K562 (cell line): ENCODE data around the gene DDIT3. TPM values are rescaled to one million over a fixed set of nuclear protein-coding genes. Genes with fewer than 3 reads are reported as not detected.
A peak's percentile ranks its signal among the peaks of the same experiment; 100 is the strongest.

Source experiments
- ADNP ChIP-seq: fragments of 200-800 bp; sonication (Bioruptor generic); IDR thresholded peaks from 2 replicates; pipeline ENCODE4 v1.6.1; 2016; ENCODE audit warnings: missing genetic modification characterization, missing compliant biosample characterization
- CEBPB ChIP-seq: fragments of 450-650 bp; IDR thresholded peaks from 2 replicates; pipeline ENCODE4 v1.6.1; 2016; ENCODE audit warnings: missing genetic modification characterization, missing compliant biosample characterization
- FOXP4 ChIP-seq: sonication (generic); formaldehyde crosslinking; IDR thresholded peaks from 2 replicates; pipeline ENCODE4 v1.8.0; 2022; ENCODE audit warnings: mild to moderate bottlenecking, missing genetic modification reagents, borderline replicate concordance
- GTF2F1 ChIP-seq: IDR thresholded peaks from 2 replicates; pipeline ENCODE4 v1.6.1; 2011; ENCODE audit warnings: low read depth, low read length, improper control_type of control experiment
- KHSRP ChIP-seq: fragments of 450-650 bp; IDR thresholded peaks from 2 replicates; pipeline ENCODE4 v1.6.1; 2017
- MCM3 ChIP-seq: fragments of 450-650 bp; IDR thresholded peaks from 2 replicates; pipeline ENCODE4 v1.6.1; 2016
- MCM7 ChIP-seq, 2 experiments: fragments of 450-650 bp; IDR thresholded peaks; 2 replicates each; pipeline ENCODE4 v1.6.1; 2016 to 2018
- NR2F6 ChIP-seq: fragments of 450-650 bp; formaldehyde crosslinking; IDR thresholded peaks from 2 replicates; pipeline ENCODE4 v1.4.0; 2020; ENCODE audit warnings: mild to moderate bottlenecking
- PCBP2 ChIP-seq: fragments of 200-400 bp; formaldehyde crosslinking; IDR thresholded peaks from 2 replicates; pipeline ENCODE4 v1.6.1; 2018; ENCODE audit warnings: low read length, low read depth, mild to moderate bottlenecking, moderate library complexity; ENCODE audit not compliant: poor library complexity, severe bottlenecking
- POLR2G ChIP-seq: fragments of 200-400 bp; formaldehyde crosslinking; IDR thresholded peaks from 2 replicates; pipeline ENCODE4 v1.6.1; 2017; ENCODE audit warnings: low read depth, mild to moderate bottlenecking, antibody characterized with exemption, low read length, moderate library complexity
- POLR3A ChIP-seq: IDR thresholded peaks from 2 replicates; pipeline ENCODE4 v1.6.1; 2011; ENCODE audit warnings: borderline replicate concordance, mild to moderate bottlenecking, moderate library complexity; ENCODE audit not compliant: insufficient read length, insufficient read depth; ENCODE audit errors: extremely low read depth
- PRMT5 ChIP-seq: sonication (generic); formaldehyde crosslinking; IDR thresholded peaks from 2 replicates; pipeline ENCODE4 v1.5.0; 2020; ENCODE audit warnings: missing genetic modification reagents
- SAP30 ChIP-seq: fragments of 200-600 bp; sonication (generic); IDR thresholded peaks from 2 replicates; pipeline ENCODE4 v1.6.1; 2012; ENCODE audit warnings: borderline replicate concordance, low read depth, mild to moderate bottlenecking, moderate library complexity, low read length, control low read depth, inconsistent platforms; ENCODE audit not compliant: insufficient read depth, poor library complexity, severe bottlenecking
- SIX5 ChIP-seq, 2 experiments: IDR thresholded peaks; 2 replicates each; pipeline ENCODE4 v1.6.1; 2011; ENCODE audit warnings: low read length in 2 of 2, borderline replicate concordance in 1 of 2, low read depth in 1 of 2, mild to moderate bottlenecking in 1 of 2, moderate library complexity in 1 of 2; ENCODE audit not compliant: insufficient read depth in 1 of 2
- TCF3 ChIP-seq: sonication (generic); formaldehyde crosslinking; IDR thresholded peaks from 2 replicates; pipeline ENCODE4 v1.4.0; 2020; ENCODE audit warnings: mild to moderate bottlenecking, missing genetic modification reagents
- ZBTB7A ChIP-seq: IDR thresholded peaks from 2 replicates; pipeline ENCODE4 v1.6.1; 2011; ENCODE audit warnings: low read depth, mild to moderate bottlenecking, low read length, moderate library complexity, borderline replicate concordance; ENCODE audit not compliant: control insufficient read depth
- ZNF507 ChIP-seq: conservative IDR thresholded peaks from 2 replicates; pipeline ENCODE4 v1.6.1; 2017; ENCODE audit warnings: missing genetic modification characterization, missing compliant biosample characterization
- polyA plus RNA-seq, 8 experiments: library from polyadenylated mRNA; depleted of rRNA in 4 of 8; stranded (reverse) in 5 of 8; unstranded in 3 of 8; fragments of >200 nt; fragmentation: Nextera tagmentation in 2 of 8; fragmentation: Illumina TruSeq in 1 of 8; extraction: Ambion mirVana in 2 of 8; extraction: Trizol in 1 of 8; gene quantifications; 2 replicates each; pipeline versions ENCODE4 v1.2.1 to v1.2.3, GENCODE V29; 2011 to 2014; ENCODE audit warnings: inconsistent platforms in 1 of 8, missing spikeins in 1 of 8
- total RNA-seq, 7 experiments: library from RNA; depleted of rRNA in 6 of 7; stranded (reverse); fragments of >200 nt in 6 of 7; fragmentation: Illumina TruSeq in 2 of 7; extraction: Trizol in 2 of 7; gene quantifications; 2 replicates each; pipeline versions ENCODE4 v1.2.1 to v1.2.3, GENCODE V29; 2011 to 2021; ENCODE audit warnings: low replicate concordance in 1 of 7
- TF ChIP-seq, protein P1 (sequence below), 2 experiments: fragments of 450-650 bp; IDR thresholded peaks; 2 replicates each; pipeline ENCODE4 v1.6.1; 2016; ENCODE audit warnings: mild to moderate bottlenecking in 2 of 2, borderline replicate concordance in 1 of 2, low read depth in 1 of 2, moderate library complexity in 1 of 2

The DDIT3 gene
- total and polyA plus RNA-seq, 9 of the 15 experiments (the other 6 are each of a cell fraction or from before 2014, with no cell fraction given): 59.1 to 272 (median 89.9) TPM

DNA sequence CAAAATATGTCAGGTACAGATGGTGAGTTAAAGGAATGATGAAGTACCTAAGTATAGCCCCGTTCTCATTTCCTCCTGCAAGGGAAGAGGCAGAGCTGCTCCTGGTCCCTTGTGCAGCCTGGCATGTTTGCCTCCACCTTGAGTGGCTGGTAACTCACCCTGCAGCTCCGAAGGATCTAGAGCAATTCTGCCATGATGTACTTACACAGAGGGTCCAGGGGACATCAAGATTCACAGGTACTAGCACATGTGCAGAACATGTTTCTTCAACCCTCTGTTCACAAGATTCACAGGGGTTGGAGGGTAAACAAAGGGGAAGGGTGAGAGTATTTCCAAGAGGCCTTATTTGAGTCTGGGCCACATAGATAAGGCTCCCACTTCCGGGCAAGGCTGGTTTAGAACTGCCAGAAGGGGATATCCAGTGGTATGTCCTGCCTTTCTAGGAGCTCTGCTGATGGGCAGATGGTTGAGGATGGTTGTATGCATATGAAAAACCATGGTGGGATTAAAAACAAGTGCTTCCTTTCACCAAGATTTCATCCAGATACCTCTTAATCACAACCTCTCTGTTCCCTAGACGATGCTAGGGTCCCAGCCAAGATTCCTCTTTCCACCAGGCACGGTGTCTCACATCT is 18.9 kb upstream of the DDIT3 start (continued):
- TF ChIP-seq, protein P1, sequence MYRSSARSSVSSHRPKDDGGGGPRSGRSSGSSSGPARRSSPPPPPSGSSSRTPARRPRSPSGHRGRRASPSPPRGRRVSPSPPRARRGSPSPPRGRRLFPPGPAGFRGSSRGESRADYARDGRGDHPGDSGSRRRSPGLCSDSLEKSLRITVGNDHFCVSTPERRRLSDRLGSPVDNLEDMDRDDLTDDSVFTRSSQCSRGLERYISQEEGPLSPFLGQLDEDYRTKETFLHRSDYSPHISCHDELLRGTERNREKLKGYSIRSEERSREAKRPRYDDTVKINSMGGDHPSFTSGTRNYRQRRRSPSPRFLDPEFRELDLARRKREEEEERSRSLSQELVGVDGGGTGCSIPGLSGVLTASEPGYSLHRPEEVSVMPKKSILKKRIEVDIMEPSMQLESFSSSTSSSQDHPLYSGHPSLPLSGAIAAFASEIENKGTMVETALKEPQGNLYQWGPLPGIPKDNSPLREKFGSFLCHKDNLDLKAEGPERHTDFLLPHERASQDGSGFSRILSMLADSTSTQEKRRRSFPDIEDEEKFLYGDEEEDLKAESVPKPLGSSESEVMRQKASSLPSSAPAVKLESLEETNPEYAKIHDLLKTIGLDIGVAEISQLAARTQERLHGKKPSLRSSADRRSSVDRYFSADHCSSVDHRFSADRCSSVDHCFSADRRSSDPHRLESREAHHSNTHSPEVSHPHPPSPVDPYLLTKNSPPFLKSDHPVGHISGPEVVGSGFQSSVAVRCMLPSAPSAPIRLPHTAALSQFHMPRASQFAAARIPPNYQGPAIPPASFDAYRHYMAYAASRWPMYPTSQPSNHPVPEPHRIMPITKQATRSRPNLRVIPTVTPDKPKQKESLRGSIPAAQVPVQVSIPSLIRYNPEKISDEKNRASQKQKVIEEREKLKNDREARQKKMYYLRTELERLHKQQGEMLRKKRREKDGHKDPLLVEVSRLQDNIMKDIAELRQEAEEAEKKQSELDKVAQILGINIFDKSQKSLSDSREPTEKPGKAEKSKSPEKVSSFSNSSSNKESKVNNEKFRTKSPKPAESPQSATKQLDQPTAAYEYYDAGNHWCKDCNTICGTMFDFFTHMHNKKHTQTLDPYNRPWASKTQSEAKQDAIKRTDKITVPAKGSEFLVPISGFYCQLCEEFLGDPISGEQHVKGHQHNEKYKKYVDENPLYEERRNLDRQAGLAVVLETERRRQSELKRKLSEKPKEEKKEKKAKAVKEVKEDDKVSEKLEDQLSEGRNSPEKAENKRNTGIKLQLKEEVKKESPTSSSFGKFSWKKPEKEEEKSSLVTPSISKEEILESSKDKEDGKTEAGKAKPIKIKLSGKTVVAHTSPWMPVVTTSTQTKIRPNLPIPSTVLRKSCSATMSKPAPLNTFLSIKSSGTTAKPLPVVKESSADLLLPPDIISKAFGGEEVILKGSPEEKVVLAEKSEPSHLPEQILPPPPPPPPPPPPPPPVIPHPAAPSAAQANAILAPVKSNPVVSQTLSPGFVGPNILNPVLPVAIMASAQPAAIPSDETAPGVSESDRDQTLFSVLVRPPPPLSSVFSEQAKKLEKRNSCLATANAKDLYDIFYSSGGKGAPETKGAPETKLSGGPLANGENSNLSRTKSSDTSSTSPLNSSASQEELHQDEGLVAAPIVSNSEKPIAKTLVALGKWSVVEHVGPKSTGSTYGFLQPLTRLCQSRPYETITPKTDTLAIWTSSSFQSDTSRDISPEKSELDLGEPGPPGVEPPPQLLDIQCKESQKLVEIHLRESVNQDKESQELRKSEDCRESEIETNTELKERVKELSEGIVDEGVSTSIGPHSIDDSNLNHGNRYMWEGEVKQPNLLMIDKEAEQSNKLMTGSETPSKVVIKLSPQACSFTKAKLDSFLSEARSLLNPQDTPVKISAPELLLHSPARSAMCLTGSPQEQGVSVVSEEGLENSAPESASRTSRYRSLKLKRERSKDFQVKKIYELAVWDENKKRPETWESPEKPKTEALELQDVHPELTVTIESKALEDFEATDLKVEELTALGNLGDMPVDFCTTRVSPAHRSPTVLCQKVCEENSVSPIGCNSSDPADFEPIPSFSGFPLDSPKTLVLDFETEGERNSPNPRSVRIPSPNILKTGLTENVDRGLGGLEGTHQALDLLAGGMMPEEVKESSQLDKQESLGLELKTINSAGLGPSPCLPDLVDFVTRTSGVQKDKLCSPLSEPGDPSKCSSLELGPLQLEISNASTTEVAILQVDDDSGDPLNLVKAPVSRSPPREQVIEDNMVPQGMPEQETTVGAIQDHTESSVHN (IDR thresholded peaks at IDR 0.05; ENCODE audit: borderline replicate concordance in 1 of 2, low read depth in 1 of 2): no peak
- TF ChIP-seq PRMT5 (CRISPR knock-in tag) (no peak), MCM7 (IDR thresholded peaks at IDR 0.05) (no peak), ZNF507 (no peak), FOXP4 (CRISPR knock-in tag) (0 out of 2 replicates have a peak, but pooled peaks have one; percentile 11), TCF3 (CRISPR knock-in tag) (peak; percentile 97), GTF2F1 (no peak), SAP30 (no peak), POLR3A (no peak), ADNP (no peak; the same call in 1 of the 2 replicates), MCM3 (no peak), KHSRP (no peak), ZBTB7A (0 out of 2 replicates have a peak, but pooled peaks have one; percentile 61), POLR2G (no peak), NR2F6 (CRISPR knock-in tag) (no peak), PCBP2 (no peak), SIX5 (IDR thresholded peaks at IDR 0.05; ENCODE audit: borderline replicate concordance in 1 of 2, insufficient read depth in 1 of 2, low read depth in 1 of 2, low read length in 2 of 2) (no peak), CEBPB (no peak)
